AG20443 (cell line): ENCODE measurements around the gene PCDHA13.
A peak's percentile ranks its signal among the peaks of the same experiment; 100 is the strongest.
"Not testable (repeated sequence)": the region's sequence is repeated elsewhere in the genome, so short reads cannot be mapped to it uniquely, and the experiment has no call there.

Source experiments
- DNase-seq: peaks from one replicate; pipeline ENCODE4 v3.0.0; 2012; ENCODE audit warnings: low spot score, mixed read lengths

PCDHA13 gene, protein sequence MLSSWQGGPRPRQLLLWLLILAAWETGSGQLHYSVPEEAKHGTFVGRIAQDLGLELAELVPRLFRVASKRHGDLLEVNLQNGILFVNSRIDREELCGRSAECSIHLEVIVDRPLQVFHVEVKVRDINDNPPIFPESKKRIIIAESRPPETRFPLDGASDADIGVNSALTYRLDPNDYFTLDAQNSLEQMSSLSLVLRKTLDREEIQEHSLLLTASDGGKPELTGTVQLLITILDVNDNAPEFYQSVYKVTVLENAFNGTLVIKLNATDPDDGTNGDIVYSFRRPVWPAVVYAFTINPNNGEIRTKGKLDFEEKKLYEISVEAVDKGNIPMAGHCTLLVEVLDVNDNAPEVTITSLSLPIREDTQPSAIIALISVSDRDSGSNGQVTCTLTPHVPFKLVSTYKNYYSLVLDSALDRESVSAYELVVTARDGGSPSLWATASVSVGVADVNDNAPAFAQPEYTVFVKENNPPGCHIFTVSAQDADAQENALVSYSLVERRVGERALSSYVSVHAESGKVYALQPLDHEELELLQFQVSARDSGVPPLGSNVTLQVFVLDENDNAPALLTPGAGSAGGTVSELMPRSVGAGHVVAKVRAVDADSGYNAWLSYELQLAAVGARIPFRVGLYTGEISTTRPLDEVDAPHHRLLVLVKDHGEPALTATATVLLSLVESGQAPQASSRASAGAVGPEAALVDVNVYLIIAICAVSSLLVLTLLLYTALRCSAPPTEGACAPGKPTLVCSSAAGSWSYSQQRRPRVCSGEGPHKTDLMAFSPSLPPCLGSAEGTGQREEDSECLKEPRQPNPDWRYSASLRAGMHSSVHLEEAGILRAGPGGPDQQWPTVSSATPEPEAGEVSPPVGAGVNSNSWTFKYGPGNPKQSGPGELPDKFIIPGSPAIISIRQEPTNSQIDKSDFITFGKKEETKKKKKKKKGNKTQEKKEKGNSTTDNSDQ

GRCh38 chr5:140881889-140882590, at the start of gene PCDHA13:
PCDHA13 (plus strand) TSS chr5:140882124; CDS start chr5:140882269, 145 bp downstream.
- no peak for DNase-seq

GRCh38 chr5:140833993-140834392, 47.9 kb upstream of the PCDHA13 start, which contains the start of gene PCDHA7:
PCDHA7 (plus strand) TSS chr5:140834269; CDS start chr5:140834384, 115 bp downstream.
- peak; percentile 23 for DNase-seq

- not testable (repeated sequence) for DNase-seq
Observed at GRCh38 chr5:140834439-140835008, 47.4 kb upstream of the PCDHA13 start.

GRCh38 chr5:140835622-140836510, 46.1 kb upstream of the PCDHA13 start:
- DNase-seq = no peak

DNA sequence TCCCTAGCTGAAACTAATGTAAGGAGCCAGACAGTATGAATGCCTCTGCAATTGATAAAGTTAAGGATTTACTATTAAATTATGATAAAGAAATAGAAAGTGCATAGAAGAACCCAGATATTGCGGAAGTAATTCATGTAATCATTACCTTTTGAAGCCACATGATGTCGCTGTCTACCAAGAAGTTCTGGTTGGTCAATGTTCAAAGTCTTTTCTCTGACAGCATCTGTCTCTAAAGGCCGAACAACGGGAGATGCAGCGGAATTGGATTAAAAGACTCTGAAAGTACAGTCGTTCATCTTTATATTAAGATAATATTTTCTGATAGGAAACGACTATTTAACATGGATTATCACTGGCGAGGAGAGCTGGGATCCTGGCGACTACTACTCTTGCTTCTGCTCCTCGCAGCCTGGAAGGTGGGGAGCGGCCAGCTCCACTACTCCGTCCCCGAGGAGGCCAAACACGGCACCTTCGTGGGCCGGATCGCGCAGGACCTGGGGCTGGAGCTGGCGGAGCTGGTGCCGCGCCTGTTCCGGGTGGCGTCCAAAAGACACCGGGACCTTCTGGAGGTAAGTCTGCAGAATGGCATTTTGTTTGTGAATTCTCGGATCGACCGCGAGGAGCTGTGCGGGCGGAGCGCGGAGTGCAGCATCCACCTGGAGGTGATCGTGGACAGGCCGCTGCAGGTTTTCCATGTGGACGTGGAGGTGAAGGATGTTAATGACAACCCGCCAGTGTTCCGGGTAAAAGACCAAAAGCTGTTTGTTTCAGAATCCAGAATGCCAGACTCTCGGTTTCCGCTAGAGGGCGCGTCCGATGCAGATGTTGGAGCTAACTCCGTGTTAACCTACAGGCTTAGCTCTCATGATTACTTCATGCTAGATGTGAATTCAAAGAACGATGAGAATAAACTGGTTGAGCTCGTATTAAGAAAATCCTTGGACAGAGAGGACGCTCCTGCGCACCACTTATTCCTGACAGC, 40.7 kb upstream of the PCDHA13 start, which contains the start of gene PCDHA8:
TSS of gene PCDHA8 (plus strand) at position 210 of the 985 bp plus-strand sequence. CDS start at position 345, 135 bp downstream.
- no peak for DNase-seq

DNA sequence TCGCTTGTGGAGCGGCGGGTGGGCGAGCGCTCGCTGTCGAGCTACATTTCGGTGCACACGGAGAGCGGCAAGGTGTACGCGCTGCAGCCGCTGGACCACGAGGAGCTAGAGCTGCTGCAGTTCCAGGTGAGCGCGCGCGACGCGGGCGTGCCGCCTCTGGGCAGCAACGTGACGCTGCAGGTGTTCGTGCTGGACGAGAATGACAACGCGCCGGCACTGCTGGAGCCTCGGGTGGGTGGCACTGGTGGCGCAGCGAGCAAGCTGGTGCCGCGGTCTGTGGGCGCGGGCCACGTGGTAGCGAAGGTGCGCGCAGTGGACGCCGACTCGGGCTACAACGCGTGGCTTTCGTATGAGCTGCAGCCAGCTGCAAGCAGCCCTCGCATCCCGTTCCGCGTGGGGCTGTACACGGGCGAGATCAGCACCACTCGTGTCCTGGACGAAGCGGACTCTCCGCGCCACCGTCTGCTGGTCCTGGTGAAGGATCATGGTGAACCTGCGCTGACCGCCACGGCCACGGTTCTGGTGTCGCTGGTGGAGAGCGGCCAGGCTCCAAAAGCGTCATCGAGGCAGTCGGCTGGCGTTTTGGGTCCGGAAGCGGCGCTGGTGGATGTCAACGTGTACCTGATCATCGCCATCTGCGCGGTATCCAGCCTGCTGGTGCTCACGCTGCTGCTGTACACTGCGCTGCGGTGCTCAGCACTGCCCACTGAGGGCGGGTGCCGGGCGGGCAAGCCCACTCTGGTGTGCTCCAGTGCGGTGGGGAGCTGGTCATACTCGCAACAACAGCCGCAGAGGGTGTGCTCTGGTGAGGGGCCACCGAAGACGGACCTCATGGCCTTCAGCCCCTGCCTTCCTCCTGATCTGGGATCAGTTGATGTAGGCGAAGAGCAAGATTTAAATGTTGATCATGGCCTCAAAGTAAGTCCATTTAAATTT, 38.9 kb upstream of the PCDHA13 start:
- DNase-seq = no peak

DNA sequence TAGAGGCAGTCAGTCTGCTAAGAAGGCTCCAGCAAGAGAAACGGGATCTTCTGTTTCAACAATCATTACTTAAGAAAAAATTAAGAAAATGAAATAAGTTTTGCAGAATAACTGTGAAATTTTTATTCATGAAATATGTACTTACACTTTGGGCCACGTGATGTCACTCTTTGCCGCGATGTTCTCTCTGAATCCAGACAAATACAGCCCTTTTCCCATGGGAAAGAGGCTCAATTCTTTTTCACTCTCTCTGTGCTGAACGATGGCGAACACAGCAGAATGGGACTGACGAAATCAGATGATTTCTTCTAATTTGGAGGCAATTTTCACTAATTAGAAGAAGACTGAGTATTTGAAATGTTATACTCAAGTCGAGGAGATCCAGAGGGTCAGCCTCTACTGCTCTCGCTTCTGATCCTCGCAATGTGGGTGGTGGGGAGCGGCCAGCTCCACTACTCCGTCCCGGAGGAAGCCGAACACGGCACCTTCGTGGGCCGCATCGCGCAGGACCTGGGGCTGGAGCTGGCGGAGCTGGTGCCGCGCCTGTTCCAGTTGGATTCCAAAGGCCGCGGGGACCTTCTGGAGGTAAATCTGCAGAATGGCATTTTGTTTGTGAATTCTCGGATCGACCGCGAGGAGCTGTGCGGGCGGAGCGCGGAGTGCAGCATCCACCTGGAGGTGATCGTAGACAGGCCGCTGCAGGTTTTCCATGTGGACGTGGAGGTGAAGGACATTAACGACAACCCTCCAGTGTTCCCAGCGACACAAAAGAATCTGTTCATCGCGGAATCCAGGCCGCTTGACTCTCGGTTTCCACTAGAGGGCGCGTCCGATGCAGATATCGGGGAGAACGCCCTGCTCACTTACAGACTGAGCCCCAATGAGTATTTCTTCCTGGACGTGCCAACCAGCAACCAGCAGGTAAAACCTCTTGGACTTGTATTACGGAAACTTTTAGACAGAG, 33.5 kb upstream of the PCDHA13 start, which contains the start of gene PCDHA9:
TSS of gene PCDHA9 (plus strand) at position 244 of the 964 bp plus-strand sequence. CDS start at position 358, 114 bp downstream.
- not testable (repeated sequence) for DNase-seq

DNA sequence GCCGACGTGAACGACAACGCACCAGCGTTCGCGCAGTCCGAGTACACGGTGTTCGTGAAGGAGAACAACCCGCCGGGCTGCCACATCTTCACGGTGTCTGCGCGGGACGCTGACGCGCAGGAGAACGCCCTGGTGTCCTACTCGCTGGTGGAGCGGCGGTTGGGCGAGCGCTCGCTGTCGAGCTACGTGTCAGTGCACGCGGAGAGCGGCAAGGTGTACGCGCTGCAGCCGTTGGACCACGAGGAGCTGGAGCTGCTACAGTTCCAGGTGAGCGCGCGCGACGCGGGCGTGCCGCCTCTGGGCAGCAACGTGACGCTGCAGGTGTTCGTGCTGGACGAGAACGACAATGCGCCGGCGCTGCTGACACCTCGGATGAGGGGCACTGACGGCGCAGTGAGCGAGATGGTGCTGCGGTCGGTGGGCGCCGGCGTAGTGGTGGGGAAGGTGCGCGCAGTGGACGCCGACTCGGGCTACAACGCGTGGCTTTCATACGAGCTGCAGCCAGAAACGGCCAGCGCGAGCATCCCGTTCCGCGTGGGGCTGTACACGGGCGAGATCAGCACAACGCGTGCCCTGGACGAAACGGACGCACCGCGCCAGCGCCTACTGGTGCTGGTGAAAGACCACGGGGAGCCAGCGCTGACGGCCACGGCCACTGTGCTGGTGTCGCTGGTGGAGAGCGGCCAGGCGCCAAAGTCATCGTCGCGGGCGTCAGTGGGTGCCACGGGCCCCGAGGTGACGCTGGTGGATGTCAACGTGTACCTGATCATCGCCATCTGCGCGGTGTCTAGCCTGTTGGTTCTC, 31.9 kb upstream of the PCDHA13 start:
- not testable (repeated sequence) for DNase-seq

GRCh38 chr5:140855772-140856674, 25.9 kb upstream of the PCDHA13 start, which contains the start of gene PCDHA10:
PCDHA10 (plus strand) TSS chr5:140855897; CDS start chr5:140856049, 152 bp downstream.
- DNase-seq = no peak

GRCh38 chr5:140857177-140857986, 24.5 kb upstream of the PCDHA13 start:
- DNase-seq = no peak

GRCh38 chr5:140857987-140858240, 24.0 kb upstream of the PCDHA13 start:
- no peak for DNase-seq

GRCh38 chr5:140862441-140863295, 19.3 kb upstream of the PCDHA13 start:
- DNase-seq = no peak
